NB4 (cell line): ENCODE measurements around the gene AMIGO1.
A peak's percentile ranks its signal among the peaks of the same experiment; 100 is the strongest.

Experiments
- DNase-seq: peaks from one replicate; pipeline ENCODE4 v3.0.0; 2010; ENCODE audit warnings: low read depth
- H3K4me3 ChIP-seq: one replicate; pipeline ENCODE4 v1.5.1; 2011; ENCODE audit warnings: mild to moderate bottlenecking, low read depth, low read length, moderate library complexity
- CTCF ChIP-seq: IDR thresholded peaks from one replicate; pipeline ENCODE4 v1.5.1; 2012; ENCODE audit warnings: low read depth, low read length
- MAX ChIP-seq: IDR thresholded peaks from 2 replicates; pipeline ENCODE4 v1.6.1; 2011; ENCODE audit warnings: low read depth, low read length
- MYC ChIP-seq: IDR thresholded peaks from 2 replicates; pipeline ENCODE4 v1.6.1; 2011; ENCODE audit warnings: low read depth, low read length
- POLR2A ChIP-seq: IDR thresholded peaks from 2 replicates; pipeline ENCODE4 v1.6.1; 2011; ENCODE audit warnings: mild to moderate bottlenecking; ENCODE audit not compliant: insufficient read length; ENCODE audit errors: extremely low read depth

The AMIGO1 gene

GRCh38 chr1:109490934-109491302, 18.6 kb downstream of the AMIGO1 start:
- no peak for TF ChIP-seq POLR2A
- TF ChIP-seq MAX = no peak
- TF ChIP-seq MYC = no peak
- TF ChIP-seq CTCF = no peak
- no peak overlapping the region for H3K4me3 ChIP-seq
- no peak for DNase-seq

- no peak overlapping the region for H3K4me3 ChIP-seq
- DNase-seq = peak; percentile 75
- no peak; the same call in 1 of the 2 replicates for TF ChIP-seq MAX
- TF ChIP-seq MYC = no peak
- TF ChIP-seq CTCF = peak; percentile 91
- no peak for TF ChIP-seq POLR2A
Measured at GRCh38 chr1:109490029-109490933, 19.2 kb downstream of the AMIGO1 start.

- TF ChIP-seq MAX = no peak
- TF ChIP-seq POLR2A = no peak
- TF ChIP-seq MYC = no peak
- TF ChIP-seq CTCF = no peak
- no peak overlapping the region for H3K4me3 ChIP-seq
- no peak for DNase-seq
Measured at GRCh38 chr1:109488696-109489095, 20.8 kb downstream of the AMIGO1 start.

- no peak overlapping the region for H3K4me3 ChIP-seq
- no peak for DNase-seq
- TF ChIP-seq MAX (no peak), MYC (no peak), POLR2A (no peak), CTCF (no peak)
Measured at GRCh38 chr1:109488201-109488600, 21.3 kb downstream of the AMIGO1 start.

- TF ChIP-seq MAX (no peak), POLR2A (no peak), CTCF (no peak), MYC (no peak)
- no peak for DNase-seq
- H3K4me3 ChIP-seq = no peak overlapping the region
Measured at GRCh38 chr1:109487261-109487660, 22.3 kb downstream of the AMIGO1 start.
